Activated T-helper 1 cell treated with anti-CD3 and anti-CD28 coated beads, Interleukin-12 subunit alpha, Interleukin-12 subunit beta, Interleukin-2, Interleukin-4 antibody, amounts not matched to agents 30 ng/mL and 10 ng/mL and 1 ng/mL, durations not matched to agents 14 hours and 24 hours and 36 hours (primary cell): Measurements from ENCODE around the gene SGTA. TPM values are rescaled to one million over a fixed set of nuclear protein-coding genes. Genes with fewer than 3 reads are reported as not detected.
"Not testable (repeated sequence)": the region's sequence is repeated elsewhere in the genome, so short reads cannot be mapped to it uniquely, and the experiment has no call there.

ENCODE experiments used
- DNase-seq: peaks from one replicate; pipeline ENCODE4 v3.0.0; 2021; ENCODE audit warnings: low spot score
- H3K27ac Mint-ChIP-seq: one replicate; pipeline ENCODE4 v1.8.0; 2021; ENCODE audit warnings: mild to moderate bottlenecking, mixed read lengths
- H3K27me3 Mint-ChIP-seq: one replicate; pipeline ENCODE4 v1.8.0; 2022; ENCODE audit warnings: mild to moderate bottlenecking, moderate library complexity, mixed read lengths; ENCODE audit not compliant: insufficient read depth
- H3K36me3 Mint-ChIP-seq: one replicate; pipeline ENCODE4 v1.8.0; 2021; ENCODE audit warnings: low read depth, mixed read lengths
- H3K4me1 Mint-ChIP-seq: one replicate; pipeline ENCODE4 v1.8.0; 2021; ENCODE audit warnings: low read depth, mixed read lengths
- H3K4me3 Mint-ChIP-seq: one replicate; pipeline ENCODE4 v1.8.0; 2021; ENCODE audit warnings: mild to moderate bottlenecking, moderate library complexity, mixed read lengths
- H3K9me3 Mint-ChIP-seq: one replicate; pipeline ENCODE4 v1.8.0; 2021; ENCODE audit warnings: mixed read lengths
- intact Hi-C: fragments of 100-400 bp; cut with micrococcal nuclease; formaldehyde crosslinking; loops from one replicate; pipeline ENCODE4 v1.15.1; 2024
- total RNA-seq: library from RNA; stranded (reverse); gene quantifications from 2 replicates; pipeline ENCODE4 v1.2.3, GENCODE V29; 2022

SGTA gene
- total RNA-seq, 1 donor from 2014 or later: 73.4 TPM

GRCh38 chr19:2716722-2717637 is 66.1 kb downstream of the SGTA start:
- Mint-ChIP-seq H3K4me1 (no peaks in the 10 kb centered on the region), H3K27me3 (peaks cover 21% of the 10 kb centered on the region), H3K9me3 (peaks cover 11% of the 10 kb centered on the region), H3K36me3 (no peaks in the 10 kb centered on the region), H3K4me3 (no peak overlapping the region), H3K27ac (no peak overlapping the region)
- intact Hi-C loops: no loop called here
- DNase-seq: no peak

- Mint-ChIP-seq H3K4me1 (no peaks in the 10 kb centered on the region), H3K4me3 (no peak overlapping the region), H3K27me3 (peaks cover 18% of the 10 kb centered on the region), H3K36me3 (no peaks in the 10 kb centered on the region), H3K27ac (no peak overlapping the region), H3K9me3 (peaks cover 11% of the 10 kb centered on the region)
- no peak for DNase-seq
- intact Hi-C loops: no loop called here
These were observed 66.8 kb downstream of the SGTA start for GRCh38 chr19:2716275-2716650.

DNA sequence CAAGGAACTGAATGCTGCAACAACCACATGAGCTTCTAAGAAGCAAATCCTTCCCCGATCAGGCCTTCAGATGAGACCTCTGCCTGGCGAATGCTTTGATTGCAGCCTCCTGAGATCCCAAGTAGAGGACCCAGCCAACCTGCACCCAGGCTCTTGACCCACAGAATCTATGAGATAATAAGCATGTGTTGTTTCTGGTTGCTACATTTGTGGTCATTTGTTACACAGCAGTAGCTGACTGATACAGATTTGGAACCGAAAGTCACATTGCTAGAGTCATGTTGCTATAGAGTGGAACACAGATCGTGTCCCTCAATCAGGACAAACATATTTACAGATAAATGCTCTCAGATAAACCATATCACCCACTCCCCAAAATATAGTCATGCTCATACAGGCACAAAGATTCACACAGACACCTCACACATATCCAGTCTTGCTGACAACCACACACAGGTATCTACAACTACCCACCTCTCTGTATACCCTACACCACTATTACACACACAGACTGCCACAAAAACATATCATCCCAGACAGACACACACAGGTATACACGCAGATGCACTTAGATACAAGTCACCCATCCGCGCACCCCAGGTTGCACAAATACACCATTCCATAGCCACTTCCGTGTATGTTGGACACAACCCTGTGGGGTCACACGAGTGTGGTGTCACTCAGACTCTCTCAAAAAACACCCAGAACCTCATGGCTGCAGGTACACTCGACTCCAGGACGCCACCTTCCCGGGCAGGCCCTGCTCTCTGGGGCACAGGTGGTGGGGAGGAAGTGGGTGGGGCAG is 67.4 kb downstream of the SGTA start:
- no peaks in the 10 kb centered on the region for H3K4me1 Mint-ChIP-seq
- intact Hi-C loops: no loop called here
- H3K4me3 Mint-ChIP-seq: no peak overlapping the region
- H3K36me3 Mint-ChIP-seq: no peaks in the 10 kb centered on the region
- H3K9me3 Mint-ChIP-seq: peaks cover 11% of the 10 kb centered on the region
- H3K27ac Mint-ChIP-seq: no peak overlapping the region
- H3K27me3 Mint-ChIP-seq: peaks cover 18% of the 10 kb centered on the region
- no peak for DNase-seq

DNA sequence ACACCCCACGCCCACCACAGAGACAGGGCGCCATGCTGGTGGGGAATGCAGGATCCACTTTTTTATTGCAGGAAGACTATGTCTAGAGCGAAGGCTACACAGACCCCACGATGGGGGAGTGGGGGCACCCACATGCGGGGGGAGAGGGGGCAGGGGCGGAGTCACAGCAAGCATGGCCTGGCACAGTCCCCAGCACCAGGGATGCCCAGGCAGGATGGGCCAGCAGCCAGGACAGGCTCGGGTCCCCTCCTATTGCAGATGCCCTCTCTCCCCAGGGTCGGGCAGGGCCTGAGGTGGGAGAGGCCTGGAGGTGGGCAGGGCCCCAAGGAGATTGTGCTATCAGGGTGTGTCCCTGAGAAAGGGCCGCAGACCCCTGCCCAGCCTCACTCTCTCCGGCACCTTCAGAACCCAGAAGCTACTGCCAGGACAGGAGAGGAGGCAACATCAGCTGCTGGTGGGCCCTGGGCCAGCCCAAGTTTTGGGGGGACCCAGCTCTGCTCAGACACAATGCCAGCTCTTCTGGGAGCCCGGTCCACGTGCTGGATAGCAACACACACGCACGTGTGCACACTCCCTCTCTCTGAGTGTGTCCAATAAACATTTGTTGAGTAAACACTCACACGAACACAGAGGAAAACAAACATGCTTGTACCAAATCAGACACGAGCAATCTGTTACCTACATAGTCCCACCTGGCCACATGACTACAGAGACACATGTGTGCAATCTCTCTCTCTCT is 68.4 kb downstream of the SGTA start:
- intact Hi-C loops: no loop called here
- Mint-ChIP-seq H3K9me3 (peaks cover 11% of the 10 kb centered on the region), H3K27ac (no peak overlapping the region), H3K27me3 (peaks cover 13% of the 10 kb centered on the region), H3K36me3 (no peaks in the 10 kb centered on the region), H3K4me1 (no peaks in the 10 kb centered on the region), H3K4me3 (no peak overlapping the region)
- no peak for DNase-seq

DNA sequence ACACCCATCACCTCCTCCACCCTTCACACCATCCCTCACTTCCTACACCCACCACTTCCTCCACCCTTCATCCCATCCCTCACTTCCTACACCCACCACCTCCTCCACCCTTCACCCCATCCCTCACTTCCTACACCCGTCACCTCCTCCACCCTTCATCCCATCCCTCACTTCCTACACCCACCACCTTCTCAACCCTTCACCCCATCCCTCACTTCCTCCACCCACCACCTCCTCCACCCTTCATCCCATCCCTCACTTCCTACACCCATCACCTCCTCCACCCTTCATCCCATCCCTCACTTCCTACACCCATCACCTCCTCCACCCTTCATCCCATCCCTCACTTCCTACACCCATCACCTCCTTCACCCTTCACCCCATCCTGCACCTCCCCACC is 69.0 kb downstream of the SGTA start:
- intact Hi-C loops, H3K36me3 Mint-ChIP-seq, H3K27ac Mint-ChIP-seq: not testable (repeated sequence)

DNA sequence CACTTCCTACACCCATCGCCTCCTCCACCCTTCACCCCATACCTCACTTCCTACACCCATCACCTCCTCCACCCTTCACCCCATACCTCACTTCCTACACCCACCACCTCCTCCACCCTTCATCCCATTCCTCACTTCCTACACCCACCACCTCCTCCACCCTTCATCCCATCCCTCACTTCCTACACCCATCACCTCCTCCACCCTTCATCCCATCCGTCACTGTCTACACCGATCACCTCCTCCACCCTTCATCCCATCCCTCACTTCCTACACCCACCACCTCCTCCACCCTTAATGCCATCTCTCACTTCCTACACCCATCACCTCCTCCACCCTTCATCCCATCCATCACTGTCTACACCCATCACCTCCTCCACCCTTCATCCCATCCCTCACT is 69.9 kb downstream of the SGTA start:
- DNase-seq, H3K36me3 Mint-ChIP-seq, H3K27me3 Mint-ChIP-seq, intact Hi-C loops, H3K27ac Mint-ChIP-seq, H3K4me1 Mint-ChIP-seq, H3K4me3 Mint-ChIP-seq: not testable (repeated sequence)
- H3K9me3 Mint-ChIP-seq: peaks cover 11% of the 10 kb centered on the region

More for the DNA sequence above, 69.0 kb downstream of the SGTA start:
- DNase-seq, H3K27me3 Mint-ChIP-seq, H3K4me1 Mint-ChIP-seq, H3K4me3 Mint-ChIP-seq: not testable (repeated sequence)
- peaks cover 11% of the 10 kb centered on the region for H3K9me3 Mint-ChIP-seq

GRCh38 chr19:2711875-2712205 is 71.2 kb downstream of the SGTA start:
- H3K36me3 Mint-ChIP-seq: no peaks in the 10 kb centered on the region
- DNase-seq: no peak
- H3K27ac Mint-ChIP-seq: no peak overlapping the region
- no peaks in the 10 kb centered on the region for H3K4me1 Mint-ChIP-seq
- no peak overlapping the region for H3K4me3 Mint-ChIP-seq
- H3K27me3 Mint-ChIP-seq: peaks cover 2% of the 10 kb centered on the region
- peaks cover 11% of the 10 kb centered on the region for H3K9me3 Mint-ChIP-seq
- intact Hi-C loops: no loop called here

- H3K9me3 Mint-ChIP-seq: peaks cover 11% of the 10 kb centered on the region
- no peak for DNase-seq
- H3K4me3 Mint-ChIP-seq: no peak overlapping the region
- no peaks in the 10 kb centered on the region for H3K4me1 Mint-ChIP-seq
- no peak overlapping the region for H3K27ac Mint-ChIP-seq
- no peaks in the 10 kb centered on the region for H3K36me3 Mint-ChIP-seq
- peaks cover 2% of the 10 kb centered on the region for H3K27me3 Mint-ChIP-seq
- intact Hi-C loops: no loop called here
These were observed 71.8 kb downstream of the SGTA start for GRCh38 chr19:2711172-2711874.

- intact Hi-C loops: no loop called here
- no peaks in the 10 kb centered on the region for H3K4me1 Mint-ChIP-seq
- no peaks in the 10 kb centered on the region for H3K36me3 Mint-ChIP-seq
- no peak for DNase-seq
- H3K4me3 Mint-ChIP-seq: no peak overlapping the region
- H3K9me3 Mint-ChIP-seq: no peaks in the 10 kb centered on the region
- no peak overlapping the region for H3K27ac Mint-ChIP-seq
- no peaks in the 10 kb centered on the region for H3K27me3 Mint-ChIP-seq
These were observed 76.8 kb downstream of the SGTA start for GRCh38 chr19:2706251-2706650.

Other genes starting within 250 kb of the SGTA start
- 0.07 and 0.13 TPM in 2 replicates for gene GNG7, start 80.6 kb downstream of the SGTA start, total RNA-seq
- gene DIRAS1, start 61.9 kb downstream of the SGTA start, total RNA-seq: 0.05 TPM in 1 of 2 replicates, not detected in the other
- gene SLC39A3, start 43.3 kb downstream of the SGTA start, total RNA-seq: 50.3 and 51.6 TPM in 2 replicates
- gene THOP1, start 2.2 kb upstream of the SGTA start, total RNA-seq: 190 and 195 TPM in 2 replicates
- gene ZNF554, start 36.6 kb upstream of the SGTA start, total RNA-seq: 1.8 and 1.9 TPM in 2 replicates
- gene ZNF555, start 58.2 kb upstream of the SGTA start, total RNA-seq: 0.37 and 0.65 TPM in 2 replicates
- not detected in 2 replicates for gene ZNF556, start 84.1 kb upstream of the SGTA start, total RNA-seq
- 2.2 and 2.6 TPM in 2 replicates for gene ZNF57, start 117.7 kb upstream of the SGTA start, total RNA-seq
- 3.2 and 5.3 TPM in 2 replicates for gene ZNF77, start 161.7 kb upstream of the SGTA start, total RNA-seq
- 0.57 and 0.83 TPM in 2 replicates for gene TLE6, start 194.3 kb upstream of the SGTA start, total RNA-seq
- 0.78 and 1.1 TPM in 2 replicates for gene TLE2, start 246.0 kb upstream of the SGTA start, total RNA-seq